Uterus (tissue), 2 donors: ENCODE results near the gene BRD7.

Source experiments
- CTCF ChIP-seq, 4 experiments: fragments of 200-600 bp in 2 of 4; fragments of 450-650 bp in 2 of 4; sonication (generic) in 2 of 4; IDR thresholded peaks; one replicate each; pipeline ENCODE4 v1.5.1; 2016 to 2019; ENCODE audit warnings: antibody characterized with exemption in 4 of 4, mild to moderate bottlenecking in 2 of 4, moderate library complexity in 1 of 4
- POLR2A ChIP-seq, 2 donors: fragments of 450-650 bp; IDR thresholded peaks; one replicate each; pipeline ENCODE4 v1.6.1; 2016; ENCODE audit warnings: antibody characterized with exemption in 2 of 2, mild to moderate bottlenecking in 1 of 2, moderate library complexity in 1 of 2

GRCh38 chr16:50367777-50368409 lies 895 bp downstream of the BRD7 start:
- TF ChIP-seq CTCF (IDR thresholded peaks at IDR 0.05) (no peak), POLR2A (IDR thresholded peaks at IDR 0.05) (no peak)
